ENCODE measurements around the gene NYAP2. TPM values are rescaled to one million over a fixed set of nuclear protein-coding genes. Genes with fewer than 3 reads are reported as not detected.

Gene NYAP2
- polyA plus RNA-seq, 3 donors: not detected

DNA sequence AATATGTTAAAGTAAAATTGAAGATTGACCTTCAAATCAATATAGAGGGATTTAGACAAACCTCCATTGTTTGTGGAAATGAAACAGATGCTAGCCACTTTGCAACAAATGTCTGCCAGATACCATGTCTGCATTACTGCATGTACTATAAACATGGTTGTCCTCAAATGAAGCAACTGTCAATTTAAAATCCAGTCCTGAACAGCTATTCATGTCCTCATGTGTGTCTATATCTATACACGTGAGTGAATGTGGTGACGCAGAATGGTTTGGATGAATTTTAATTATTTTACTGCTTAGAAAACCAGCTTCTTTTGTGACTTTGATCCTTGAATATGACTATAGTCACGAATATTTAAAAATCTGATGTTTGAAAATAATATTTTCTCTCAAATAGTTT is 71.5 kb downstream of the NYAP2 start:
- Histone ChIP-seq H4K20me1 (ENCODE audit: insufficient read depth, low read length) (no peaks in the 10 kb centered on the region), H3K27ac (ENCODE audit: low read depth in 1 of 2, low read length in 2 of 2) (no peak overlapping the region), H3K9me3 (replicated peaks in 1 of 2; ENCODE audit: control insufficient read depth in 1 of 2, insufficient read depth in 1 of 2, low read length in 2 of 2) (no peaks in the 10 kb centered on the region), H3K27me3 (ENCODE audit: control insufficient read depth in 2 of 2, insufficient read depth in 2 of 2, low read length in 2 of 2) (no peaks in the 10 kb centered on the region), H3K9ac (ENCODE audit: insufficient read depth, low read length, poor library complexity, severe bottlenecking) (no peak overlapping the region), H3K4me3 (replicated peaks in 1 of 3; ENCODE audit: low read depth in 2 of 3, low read length in 3 of 3) (no peak overlapping the region), H3K36me3 (replicated peaks in 1 of 2; ENCODE audit: control insufficient read depth in 1 of 2, insufficient read depth in 2 of 2, low read length in 2 of 2) (no peaks in the 10 kb centered on the region), H2AFZ (ENCODE audit: insufficient read depth, low read depth, low read length, poor library complexity, severe bottlenecking) (no peak overlapping the region), H3K4me2 (replicated peaks; ENCODE audit: extremely low read depth, low read length, poor library complexity, severe bottlenecking) (no peak overlapping the region), H3K4me1 (ENCODE audit: control insufficient read depth in 1 of 2, insufficient read depth in 2 of 2, low read length in 2 of 2) (no peaks in the 10 kb centered on the region), H3K79me2 (ENCODE audit: insufficient read depth, low read length) (no peaks in the 10 kb centered on the region)
- DNase-seq: no peak
- Mint-ChIP-seq H3K4me3 (no peak overlapping the region), H3K27me3 (ENCODE audit: low read depth in 3 of 3) (no peaks in the 10 kb centered on the region), H3K27ac (no peak overlapping the region), H3K9me3 (peaks cover 0 to 4% (median 0%) of the 10 kb centered on the region in 7 donors), H3K36me3 (no peaks in the 10 kb centered on the region), H3K4me1 (no peaks in the 10 kb centered on the region)
- WGBS (ENCODE audit: insufficient coverage): no CpG with 5 or more reads among the region's 3 CpGs
- intact Hi-C loops (cut with micrococcal nuclease): no loop called here
- no peak for TF ChIP-seq CTCF (IDR thresholded peaks at IDR 0.05)

DNA sequence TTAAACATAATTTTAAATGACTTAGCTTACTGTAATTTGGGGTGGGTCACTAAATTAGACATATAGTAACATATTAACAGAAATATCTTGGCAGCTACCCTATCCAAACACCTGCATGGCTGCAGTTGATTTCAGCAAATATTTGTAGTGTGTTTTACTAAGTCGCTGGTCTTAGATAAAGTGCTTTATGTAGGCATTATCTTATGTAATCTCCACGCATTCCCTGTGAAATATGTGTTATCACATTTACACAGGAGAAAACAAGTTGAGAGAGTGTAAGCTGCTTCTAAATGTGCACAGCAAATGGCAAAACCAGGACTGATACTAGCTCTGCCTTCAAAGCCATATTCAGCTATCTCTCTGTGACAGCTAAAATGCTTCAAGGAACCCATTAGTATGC is 72.0 kb downstream of the NYAP2 start:
- Mint-ChIP-seq H3K9me3 (peaks cover 0 to 4% (median 0%) of the 10 kb centered on the region in 7 donors), H3K36me3 (no peaks in the 10 kb centered on the region), H3K4me1 (no peaks in the 10 kb centered on the region), H3K4me3 (no peak overlapping the region), H3K27ac (no peak overlapping the region), H3K27me3 (ENCODE audit: low read depth in 3 of 3) (no peaks in the 10 kb centered on the region)
- H3K27ac ChIP-seq (ENCODE audit: low read depth in 1 of 2, low read length in 2 of 2): no peak overlapping the region
- no peaks in the 10 kb centered on the region for H3K4me1 ChIP-seq (ENCODE audit: control insufficient read depth in 1 of 2, insufficient read depth in 2 of 2, low read length in 2 of 2)
- no peaks in the 10 kb centered on the region for H4K20me1 ChIP-seq (ENCODE audit: insufficient read depth, low read length)
- no CpG with 5 or more reads among the region's 2 CpGs for WGBS (ENCODE audit: insufficient coverage)
- no peaks in the 10 kb centered on the region for H3K36me3 ChIP-seq (replicated peaks in 1 of 2; ENCODE audit: control insufficient read depth in 1 of 2, insufficient read depth in 2 of 2, low read length in 2 of 2)
- no peak overlapping the region for H3K4me2 ChIP-seq (replicated peaks; ENCODE audit: extremely low read depth, low read length, poor library complexity, severe bottlenecking)
- H3K79me2 ChIP-seq (ENCODE audit: insufficient read depth, low read length): no peaks in the 10 kb centered on the region
- intact Hi-C loops (cut with micrococcal nuclease): no loop called here
- no peaks in the 10 kb centered on the region for H3K9me3 ChIP-seq (replicated peaks in 1 of 2; ENCODE audit: control insufficient read depth in 1 of 2, insufficient read depth in 1 of 2, low read length in 2 of 2)
- TF ChIP-seq CTCF (IDR thresholded peaks at IDR 0.05): no peak
- no peak overlapping the region for H2AFZ ChIP-seq (ENCODE audit: insufficient read depth, low read depth, low read length, poor library complexity, severe bottlenecking)
- no peak overlapping the region for H3K4me3 ChIP-seq (replicated peaks in 1 of 3; ENCODE audit: low read depth in 2 of 3, low read length in 3 of 3)
- H3K9ac ChIP-seq (ENCODE audit: insufficient read depth, low read length, poor library complexity, severe bottlenecking): no peak overlapping the region
- DNase-seq: no peak
- no peaks in the 10 kb centered on the region for H3K27me3 ChIP-seq (ENCODE audit: control insufficient read depth in 2 of 2, insufficient read depth in 2 of 2, low read length in 2 of 2)
